Sigmoid colon (tissue), 4 donors: ENCODE data around the gene MTX1.
"Not testable (repeated sequence)": the region's sequence is repeated elsewhere in the genome, so short reads cannot be mapped to it uniquely, and the experiment has no call there.

Experiments used
- EP300 ChIP-seq, 4 donors: sonication (generic); formaldehyde crosslinking; IDR thresholded peaks; one replicate each; pipeline ENCODE4 v1.6.1; 2017; ENCODE audit warnings: antibody characterized with exemption in 4 of 4
- POLR2A ChIP-seq, 2 donors: fragments of 450-650 bp; IDR thresholded peaks; one replicate each; pipeline ENCODE4 v1.6.1; 2016; ENCODE audit warnings: antibody characterized with exemption in 2 of 2, mild to moderate bottlenecking in 2 of 2, moderate library complexity in 2 of 2
- POLR2AphosphoS5 ChIP-seq, 4 donors: sonication (generic); formaldehyde crosslinking; IDR thresholded peaks; one replicate each; pipeline ENCODE4 v1.6.1; 2017; ENCODE audit warnings: antibody characterized with exemption in 4 of 4
- TF ChIP-seq, protein P1 (sequence below), 4 experiments: fragments of 450-650 bp in 3 of 4; fragments of 200-600 bp in 1 of 4; IDR thresholded peaks; one replicate each; pipeline ENCODE4 v1.5.1; 2016 to 2019; ENCODE audit warnings: antibody characterized with exemption in 4 of 4, mild to moderate bottlenecking in 3 of 4, moderate library complexity in 2 of 4

GRCh38 chr1:155225404-155225759 is 16.9 kb downstream of the MTX1 start:
- TF ChIP-seq, protein P1, sequence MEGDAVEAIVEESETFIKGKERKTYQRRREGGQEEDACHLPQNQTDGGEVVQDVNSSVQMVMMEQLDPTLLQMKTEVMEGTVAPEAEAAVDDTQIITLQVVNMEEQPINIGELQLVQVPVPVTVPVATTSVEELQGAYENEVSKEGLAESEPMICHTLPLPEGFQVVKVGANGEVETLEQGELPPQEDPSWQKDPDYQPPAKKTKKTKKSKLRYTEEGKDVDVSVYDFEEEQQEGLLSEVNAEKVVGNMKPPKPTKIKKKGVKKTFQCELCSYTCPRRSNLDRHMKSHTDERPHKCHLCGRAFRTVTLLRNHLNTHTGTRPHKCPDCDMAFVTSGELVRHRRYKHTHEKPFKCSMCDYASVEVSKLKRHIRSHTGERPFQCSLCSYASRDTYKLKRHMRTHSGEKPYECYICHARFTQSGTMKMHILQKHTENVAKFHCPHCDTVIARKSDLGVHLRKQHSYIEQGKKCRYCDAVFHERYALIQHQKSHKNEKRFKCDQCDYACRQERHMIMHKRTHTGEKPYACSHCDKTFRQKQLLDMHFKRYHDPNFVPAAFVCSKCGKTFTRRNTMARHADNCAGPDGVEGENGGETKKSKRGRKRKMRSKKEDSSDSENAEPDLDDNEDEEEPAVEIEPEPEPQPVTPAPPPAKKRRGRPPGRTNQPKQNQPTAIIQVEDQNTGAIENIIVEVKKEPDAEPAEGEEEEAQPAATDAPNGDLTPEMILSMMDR (IDR thresholded peaks at IDR 0.05): not testable (repeated sequence)
- TF ChIP-seq POLR2A, EP300, POLR2AphosphoS5 (IDR thresholded peaks at IDR 0.05): not testable (repeated sequence)
